GM12878 (cell line): ENCODE results near the gene MYO9B. TPM values are rescaled to one million over a fixed set of nuclear protein-coding genes. Genes with fewer than 3 reads are reported as not detected.

Experiments used
- ATAC-seq: fragments of 200-7000 bp; cut with Tn5 transposase; 3 replicates; pipeline ENCODE4 v1.9.1; 2020; ENCODE audit warnings: mild to moderate bottlenecking, moderate library complexity
- BruUV-seq: library from RNA; stranded (reverse); fragments of 400-500 nt; replicated peaks from 2 replicates; lab custom pipeline; 2021; lab: Mats Ljungman, UMichigan
- CTCF ChIA-PET: fragments of 300-600 bp; sonication (Branson Sonifier 250); formaldehyde crosslinking; extraction: SDS; loops from one replicate; lab custom pipeline; 2021; ENCODE audit warnings: inconsistent platforms; lab: Yijun Ruan, JAX
- POLR2A ChIA-PET: fragments of 350-600 bp; formaldehyde crosslinking; extraction: SDS; loops from one replicate; lab custom pipeline; 2021; ENCODE audit warnings: inconsistent platforms; lab: Charles Lee
- RAD21 ChIA-PET: fragments of 300-600 bp; sonication (Branson Sonifier 250); formaldehyde crosslinking; loops from one replicate; lab custom pipeline; 2023; ENCODE audit warnings: antibody characterized with exemption; ENCODE audit not compliant: unreplicated experiment; lab: Charles Lee
- SMC1A ChIA-PET: fragments of 300-600 bp; sonication (Branson Sonifier 250); formaldehyde crosslinking; loops from one replicate; lab custom pipeline; 2023; ENCODE audit not compliant: unreplicated experiment, uncharacterized antibody; lab: Charles Lee
- DNase-seq: peaks from one replicate; pipeline ENCODE4 v3.0.0-alpha.2; 2011; ENCODE audit warnings: low read depth, low spot score
- FAIRE-seq: peaks from 3 replicates; lab custom pipeline; 2011; peaks lifted over from hg19 to GRCh38; lab: Jason Lieb, UNC
- H2AFZ ChIP-seq: 2 replicates; pipeline ENCODE4 v1.6.0; 2011; ENCODE audit warnings: low read depth, low read length, control low read depth; ENCODE audit not compliant: control insufficient read depth
- H3K27ac ChIP-seq: 2 replicates; pipeline ENCODE4 v1.5.1; 2011; ENCODE audit warnings: control low read depth; ENCODE audit not compliant: control insufficient read depth, insufficient read depth
- H3K27me3 ChIP-seq, 2 experiments: replicated peaks in 1 of 2; 2 replicates each; pipeline versions ENCODE4 v1.6.0 to v1.6.1; 2011; ENCODE audit warnings: low read length in 1 of 2; ENCODE audit not compliant: control insufficient read depth in 2 of 2, insufficient read depth in 2 of 2
- H3K36me3 ChIP-seq, 2 experiments: 2 replicates each; pipeline ENCODE4 v1.5.1; 2011; ENCODE audit warnings: low read length in 1 of 2; ENCODE audit not compliant: control insufficient read depth in 2 of 2, insufficient read depth in 2 of 2
- H3K4me1 ChIP-seq: 2 replicates; pipeline ENCODE4 v1.6.1; 2011; ENCODE audit warnings: mild to moderate bottlenecking, low read length, moderate library complexity, mixed read lengths; ENCODE audit not compliant: control insufficient read depth, insufficient read depth
- H3K4me2 ChIP-seq: 2 replicates; pipeline ENCODE4 v1.6.0; 2011; ENCODE audit warnings: control low read depth; ENCODE audit not compliant: control insufficient read depth, insufficient read depth
- H3K4me3 ChIP-seq: fragments of 200-600 bp; sonication (generic); 2 replicates; pipeline ENCODE4 v1.5.1; 2016
- H3K79me2 ChIP-seq: 2 replicates; pipeline ENCODE4 v1.6.0; 2011; ENCODE audit warnings: low read length; ENCODE audit not compliant: control insufficient read depth, insufficient read depth
- H3K9ac ChIP-seq: 2 replicates; pipeline ENCODE4 v1.8.0; 2011; ENCODE audit warnings: low read length, control low read depth, mixed read lengths; ENCODE audit not compliant: control insufficient read depth, insufficient read depth
- H3K9me3 ChIP-seq: replicated peaks from 3 replicates; pipeline ENCODE4 v1.5.1; 2011; ENCODE audit warnings: mild to moderate bottlenecking, low read length; ENCODE audit not compliant: control insufficient read depth, insufficient read depth
- H4K20me1 ChIP-seq: 2 replicates; pipeline ENCODE4 v1.6.0; 2011; ENCODE audit not compliant: control insufficient read depth, insufficient read depth
- DPF2 ChIP-seq: fragments of 450-650 bp; IDR thresholded peaks from 2 replicates; pipeline ENCODE4 v1.6.1; 2017; ENCODE audit warnings: mild to moderate bottlenecking
- MEF2A ChIP-seq: IDR thresholded peaks from 2 replicates; pipeline ENCODE4 v1.6.1; 2011; ENCODE audit warnings: low read depth, mild to moderate bottlenecking, low read length, moderate library complexity; ENCODE audit not compliant: insufficient read depth
- MEF2B ChIP-seq: fragments of 450-650 bp; IDR thresholded peaks from 2 replicates; pipeline ENCODE4 v1.6.1; 2018; ENCODE audit warnings: mild to moderate bottlenecking, moderate library complexity; ENCODE audit not compliant: partially characterized antibody, poor library complexity, severe bottlenecking
- NFYA ChIP-seq: IDR thresholded peaks from 2 replicates; pipeline ENCODE4 v1.6.1; 2011; ENCODE audit warnings: low read depth, mild to moderate bottlenecking, low read length, improper control_type of control experiment, borderline replicate concordance
- POLR2A ChIP-seq: IDR thresholded peaks from 2 replicates; pipeline ENCODE4 v1.6.1; 2011; ENCODE audit warnings: low read depth, mild to moderate bottlenecking, low read length
- SMAD1 ChIP-seq: fragments of 450-650 bp; IDR thresholded peaks from 2 replicates; pipeline ENCODE4 v1.6.1; 2018; ENCODE audit warnings: mild to moderate bottlenecking, low read depth; ENCODE audit not compliant: partially characterized antibody
- SMARCA5 ChIP-seq: fragments of 450-650 bp; IDR thresholded peaks from 2 replicates; pipeline ENCODE4 v1.6.1; 2017; ENCODE audit warnings: mild to moderate bottlenecking
- SREBF1 ChIP-seq: IDR thresholded peaks from 2 replicates; pipeline ENCODE4 v1.6.1; 2012; ENCODE audit warnings: mild to moderate bottlenecking, low read length
- STAT3 ChIP-seq: IDR thresholded peaks from 2 replicates; pipeline ENCODE4 v1.6.1; 2011; ENCODE audit warnings: low read depth, low read length, improper control_type of control experiment
- TAF1 ChIP-seq: IDR thresholded peaks from 2 replicates; pipeline ENCODE4 v1.6.1; 2011; ENCODE audit warnings: mild to moderate bottlenecking, low read depth, low read length, borderline replicate concordance
- TARDBP ChIP-seq: IDR thresholded peaks from 2 replicates; pipeline ENCODE4 v1.6.1; 2016; ENCODE audit warnings: borderline replicate concordance
- WGBS: methylation state at CpG from one replicate; pipeline ENCODE4 v1.1.6; 2016; ENCODE audit warnings: low lambda C conversion rate; ENCODE audit not compliant: insufficient replicate concordance, insufficient coverage; ENCODE audit errors: missing lambda C conversion rate; 5-methylcytosine and 5-hydroxymethylcytosine counted together
- in situ Hi-C: fragments of 300-500 bp; cut with MboI; formaldehyde crosslinking; loops from 9 replicates; pipeline ENCODE4 v1.14.3; 2018; ENCODE audit warnings: mixed read lengths
- intact Hi-C: fragments of 100-400 bp; cut with micrococcal nuclease; formaldehyde crosslinking; loops from one replicate; pipeline ENCODE4 v1.14.2; 2022; ENCODE audit not compliant: unreplicated experiment
- polyA plus RNA-seq, 11 experiments: library from polyadenylated mRNA; depleted of rRNA in 4 of 11; unstranded in 6 of 11; stranded (reverse) in 5 of 11; fragments of >200 nt; fragmentation: Nextera tagmentation in 4 of 11; fragmentation: Illumina TruSeq in 1 of 11; extraction: Ambion mirVana in 4 of 11; extraction: Trizol in 1 of 11; gene quantifications; 1 replicate in 1 of 11; 2 replicates in 10 of 11; pipeline versions ENCODE4 v1.2.1 to v1.2.3, GENCODE V29; 2011 to 2016; ENCODE audit warnings: inconsistent platforms in 2 of 11, missing spikeins in 2 of 11, low read depth in 1 of 11
- total RNA-seq, 4 experiments: library from RNA; depleted of rRNA in 3 of 4; stranded (reverse); fragments of >200 nt in 3 of 4; fragmentation: Illumina TruSeq in 1 of 4; extraction: Trizol in 1 of 4; gene quantifications; 2 replicates each; pipeline versions ENCODE4 v1.2.1 to v1.2.3, GENCODE V29; 2013 to 2021
- TF ChIP-seq, protein P1 (sequence below): fragments of 450-650 bp; formaldehyde crosslinking; IDR thresholded peaks from 2 replicates; pipeline ENCODE4 v1.5.0; 2022; ENCODE audit warnings: mild to moderate bottlenecking, missing genetic modification characterization
- TF ChIP-seq, protein P2 (sequence below): fragments of 450-650 bp; IDR thresholded peaks from 2 replicates; pipeline ENCODE4 v1.6.1; 2017; ENCODE audit warnings: mild to moderate bottlenecking, moderate library complexity
- TF ChIP-seq, protein P3 (sequence below): IDR thresholded peaks from 2 replicates; pipeline ENCODE4 v1.6.1; 2011; ENCODE audit warnings: borderline replicate concordance, low read depth, mild to moderate bottlenecking, moderate library complexity, mixed read lengths, low read length; ENCODE audit not compliant: insufficient read depth; ENCODE audit errors: extremely low read length

MYO9B gene
- total and polyA plus RNA-seq, 10 of the 15 experiments (the other 5 are each of a cell fraction or from before 2014, with no cell fraction given) = 5.4 to 165 (median 45.8) TPM

DNA sequence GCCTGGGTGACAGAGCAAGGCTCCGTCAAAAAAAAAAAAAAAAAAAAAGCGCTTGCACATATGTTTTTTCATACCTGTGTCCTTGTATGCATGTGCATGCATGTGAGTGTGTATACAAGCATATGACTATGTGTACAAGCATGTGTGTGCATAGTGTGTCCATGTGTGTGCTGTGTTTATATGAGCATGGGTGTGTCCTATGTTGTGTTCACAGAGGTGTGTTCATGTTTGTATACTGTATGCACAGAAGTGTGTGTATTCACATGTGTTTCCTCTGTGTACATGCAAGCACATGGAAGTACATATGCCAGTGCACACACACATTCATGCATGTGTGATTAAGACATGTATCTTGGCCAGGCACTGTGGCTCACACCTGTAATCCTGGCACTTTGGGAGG lies 17.1 kb downstream of the MYO9B start:
- Histone ChIP-seq H4K20me1 (peaks cover 7% of the 10 kb centered on the region), H3K9me3 (no peaks in the 10 kb centered on the region), H3K4me3 (no peak overlapping the region), H3K4me2 (no peak overlapping the region), H3K27me3 (no peaks in the 10 kb centered on the region), H3K36me3 (peaks cover 7 to 19% of the 10 kb centered on the region in 2 experiments), H3K27ac (no peak overlapping the region), H3K79me2 (peaks cover 88% of the 10 kb centered on the region), H3K4me1 (peaks cover 31% of the 10 kb centered on the region), H2AFZ (no peak overlapping the region), H3K9ac (no peak overlapping the region)
- 89% methylated on average over 1 of the region's 2 CpGs for WGBS
- intact Hi-C loops = no loop called here
- BruUV-seq = no TSS peak
- no peak for DNase-seq
- no peak for FAIRE-seq
- ChIA-PET CTCF (interaction anchor here (0.9 kb wide), 1 partner anchor 151 kb away, joined by 3 read pairs; no protein-coding TSS in a partner anchor), RAD21 (interaction anchor here (0.7 kb wide), 1 partner anchor 28 kb away, joined by 4 read pairs; no protein-coding TSS in a partner anchor), SMC1A (no interaction called here), POLR2A (interaction anchor here (0.6 kb wide), 1 partner anchor 690 kb away, joined by 6 read pairs; no protein-coding TSS in a partner anchor)
- in situ Hi-C loops = no loop called here
- no peak for ATAC-seq
- TF ChIP-seq STAT3 = no peak
- TF ChIP-seq SMARCA5 = no peak
- TF ChIP-seq POLR2A = no peak
- TF ChIP-seq, protein P1, sequence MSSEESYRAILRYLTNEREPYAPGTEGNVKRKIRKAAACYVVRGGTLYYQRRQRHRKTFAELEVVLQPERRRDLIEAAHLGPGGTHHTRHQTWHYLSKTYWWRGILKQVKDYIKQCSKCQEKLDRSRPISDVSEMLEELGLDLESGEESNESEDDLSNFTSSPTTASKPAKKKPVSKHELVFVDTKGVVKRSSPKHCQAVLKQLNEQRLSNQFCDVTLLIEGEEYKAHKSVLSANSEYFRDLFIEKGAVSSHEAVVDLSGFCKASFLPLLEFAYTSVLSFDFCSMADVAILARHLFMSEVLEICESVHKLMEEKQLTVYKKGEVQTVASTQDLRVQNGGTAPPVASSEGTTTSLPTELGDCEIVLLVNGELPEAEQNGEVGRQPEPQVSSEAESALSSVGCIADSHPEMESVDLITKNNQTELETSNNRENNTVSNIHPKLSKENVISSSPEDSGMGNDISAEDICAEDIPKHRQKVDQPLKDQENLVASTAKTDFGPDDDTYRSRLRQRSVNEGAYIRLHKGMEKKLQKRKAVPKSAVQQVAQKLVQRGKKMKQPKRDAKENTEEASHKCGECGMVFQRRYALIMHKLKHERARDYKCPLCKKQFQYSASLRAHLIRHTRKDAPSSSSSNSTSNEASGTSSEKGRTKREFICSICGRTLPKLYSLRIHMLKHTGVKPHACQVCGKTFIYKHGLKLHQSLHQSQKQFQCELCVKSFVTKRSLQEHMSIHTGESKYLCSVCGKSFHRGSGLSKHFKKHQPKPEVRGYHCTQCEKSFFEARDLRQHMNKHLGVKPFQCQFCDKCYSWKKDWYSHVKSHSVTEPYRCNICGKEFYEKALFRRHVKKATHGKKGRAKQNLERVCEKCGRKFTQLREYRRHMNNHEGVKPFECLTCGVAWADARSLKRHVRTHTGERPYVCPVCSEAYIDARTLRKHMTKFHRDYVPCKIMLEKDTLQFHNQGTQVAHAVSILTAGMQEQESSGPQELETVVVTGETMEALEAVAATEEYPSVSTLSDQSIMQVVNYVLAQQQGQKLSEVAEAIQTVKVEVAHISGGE = no peak
- TF ChIP-seq DPF2 = no peak
- TF ChIP-seq, protein P2, sequence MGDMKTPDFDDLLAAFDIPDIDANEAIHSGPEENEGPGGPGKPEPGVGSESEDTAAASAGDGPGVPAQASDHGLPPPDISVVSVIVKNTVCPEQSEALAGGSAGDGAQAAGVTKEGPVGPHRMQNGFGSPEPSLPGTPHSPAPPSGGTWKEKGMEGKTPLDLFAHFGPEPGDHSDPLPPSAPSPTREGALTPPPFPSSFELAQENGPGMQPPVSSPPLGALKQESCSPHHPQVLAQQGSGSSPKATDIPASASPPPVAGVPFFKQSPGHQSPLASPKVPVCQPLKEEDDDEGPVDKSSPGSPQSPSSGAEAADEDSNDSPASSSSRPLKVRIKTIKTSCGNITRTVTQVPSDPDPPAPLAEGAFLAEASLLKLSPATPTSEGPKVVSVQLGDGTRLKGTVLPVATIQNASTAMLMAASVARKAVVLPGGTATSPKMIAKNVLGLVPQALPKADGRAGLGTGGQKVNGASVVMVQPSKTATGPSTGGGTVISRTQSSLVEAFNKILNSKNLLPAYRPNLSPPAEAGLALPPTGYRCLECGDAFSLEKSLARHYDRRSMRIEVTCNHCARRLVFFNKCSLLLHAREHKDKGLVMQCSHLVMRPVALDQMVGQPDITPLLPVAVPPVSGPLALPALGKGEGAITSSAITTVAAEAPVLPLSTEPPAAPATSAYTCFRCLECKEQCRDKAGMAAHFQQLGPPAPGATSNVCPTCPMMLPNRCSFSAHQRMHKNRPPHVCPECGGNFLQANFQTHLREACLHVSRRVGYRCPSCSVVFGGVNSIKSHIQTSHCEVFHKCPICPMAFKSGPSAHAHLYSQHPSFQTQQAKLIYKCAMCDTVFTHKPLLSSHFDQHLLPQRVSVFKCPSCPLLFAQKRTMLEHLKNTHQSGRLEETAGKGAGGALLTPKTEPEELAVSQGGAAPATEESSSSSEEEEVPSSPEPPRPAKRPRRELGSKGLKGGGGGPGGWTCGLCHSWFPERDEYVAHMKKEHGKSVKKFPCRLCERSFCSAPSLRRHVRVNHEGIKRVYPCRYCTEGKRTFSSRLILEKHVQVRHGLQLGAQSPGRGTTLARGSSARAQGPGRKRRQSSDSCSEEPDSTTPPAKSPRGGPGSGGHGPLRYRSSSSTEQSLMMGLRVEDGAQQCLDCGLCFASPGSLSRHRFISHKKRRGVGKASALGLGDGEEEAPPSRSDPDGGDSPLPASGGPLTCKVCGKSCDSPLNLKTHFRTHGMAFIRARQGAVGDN = no peak
- no peak for TF ChIP-seq SMAD1
- TF ChIP-seq NFYA = no peak
- no peak for TF ChIP-seq MEF2A
- no peak for TF ChIP-seq MEF2B
- TF ChIP-seq TARDBP = no peak
- TF ChIP-seq SREBF1 = no peak
- no peak for TF ChIP-seq TAF1
- TF ChIP-seq, protein P3, sequence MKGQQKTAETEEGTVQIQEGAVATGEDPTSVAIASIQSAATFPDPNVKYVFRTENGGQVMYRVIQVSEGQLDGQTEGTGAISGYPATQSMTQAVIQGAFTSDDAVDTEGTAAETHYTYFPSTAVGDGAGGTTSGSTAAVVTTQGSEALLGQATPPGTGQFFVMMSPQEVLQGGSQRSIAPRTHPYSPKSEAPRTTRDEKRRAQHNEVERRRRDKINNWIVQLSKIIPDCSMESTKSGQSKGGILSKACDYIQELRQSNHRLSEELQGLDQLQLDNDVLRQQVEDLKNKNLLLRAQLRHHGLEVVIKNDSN = no peak
